Activated CD4-positive, alpha-beta T cell treated with anti-CD3 and anti-CD28 coated beads, Interleukin-2, amount 50 U/mL, for 4 hours (primary cell): ENCODE results near the gene PADI1.

Experiments
- DNase-seq, 2 experiments: peaks; one replicate each; pipeline ENCODE4 v3.0.0-alpha.2; 2020

Gene PADI1

GRCh38 chr1:17274186-17275170, 69.5 kb downstream of the PADI1 start:
- DNase-seq, result no peak

GRCh38 chr1:17276568-17276967, 71.6 kb downstream of the PADI1 start:
- no peak for DNase-seq

DNA sequence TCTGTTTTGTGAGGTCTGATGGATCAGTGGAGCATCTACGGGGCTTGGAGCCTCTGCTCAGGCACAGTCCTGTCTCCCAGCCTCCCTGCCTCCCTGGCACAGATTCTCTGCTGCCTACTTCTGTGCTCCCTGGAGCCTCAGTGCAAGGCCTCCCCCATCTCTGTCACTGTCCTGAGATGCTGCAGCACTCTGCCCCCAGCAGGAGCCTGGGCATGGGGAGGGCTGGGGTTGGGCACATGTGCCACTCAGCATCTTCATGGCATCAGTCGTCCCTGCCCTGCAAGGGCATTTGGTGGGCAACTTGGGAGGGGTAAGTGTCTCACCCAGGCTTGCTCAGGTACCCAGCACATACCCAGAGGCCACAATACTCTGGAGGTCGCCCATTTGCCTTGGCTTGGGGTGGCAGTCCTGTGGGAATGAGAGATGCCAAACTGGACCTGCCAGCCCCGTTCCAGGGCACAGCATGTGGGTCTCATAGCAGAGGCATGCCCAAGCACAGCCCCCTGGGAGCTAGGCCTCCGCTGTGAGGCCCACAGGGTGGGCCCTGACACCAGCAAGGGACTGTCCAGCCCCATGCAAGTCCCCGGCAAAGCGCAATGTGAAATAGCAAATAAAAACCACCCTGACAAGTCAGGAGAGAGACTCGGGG, 72.7 kb downstream of the PADI1 start:
- no peak for DNase-seq

GRCh38 chr1:17278996-17279830, 74.3 kb downstream of the PADI1 start:
- no peak for DNase-seq

- no peak for DNase-seq
Observed at GRCh38 chr1:17280436-17280835, 75.5 kb downstream of the PADI1 start.

DNA sequence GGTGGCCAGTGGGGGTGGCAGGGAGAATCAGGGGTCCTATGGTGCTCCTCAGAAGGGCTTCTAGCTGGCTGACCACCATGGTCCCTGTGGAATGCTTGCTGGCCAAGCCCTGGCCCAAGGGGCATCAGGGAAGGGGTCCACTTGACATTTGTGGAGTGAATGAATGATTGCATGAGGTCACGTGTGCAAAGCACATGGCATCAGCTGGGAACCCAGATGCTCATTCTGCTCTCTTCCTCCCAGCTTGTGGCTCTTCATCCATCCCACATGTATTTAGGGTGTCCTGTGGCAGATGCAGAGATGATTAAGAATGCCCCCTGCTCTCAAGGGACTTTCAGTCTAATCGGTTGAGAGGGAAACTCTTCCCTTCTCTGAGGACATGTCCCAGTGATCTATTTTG, 76.0 kb downstream of the PADI1 start:
- no peak for DNase-seq

- no peak for DNase-seq
Observed at GRCh38 chr1:17281775-17282181, 76.8 kb downstream of the PADI1 start.

DNA sequence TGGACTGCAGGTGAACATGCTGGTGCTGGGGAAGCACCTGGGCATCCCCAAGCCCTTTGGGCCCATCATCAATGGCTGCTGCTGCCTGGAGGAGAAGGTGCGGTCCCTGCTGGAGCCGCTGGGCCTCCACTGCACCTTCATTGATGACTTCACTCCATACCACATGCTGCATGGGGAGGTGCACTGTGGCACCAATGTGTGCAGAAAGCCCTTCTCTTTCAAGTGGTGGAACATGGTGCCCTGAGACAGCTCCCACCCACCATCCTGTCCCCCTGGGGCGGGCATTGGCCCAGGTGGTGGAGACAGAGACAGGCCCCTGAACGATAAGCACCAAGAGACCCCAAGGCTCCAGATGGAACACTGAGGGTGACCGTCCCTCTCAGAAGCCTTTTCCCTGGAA, 77.9 kb downstream of the PADI1 start:
- DNase-seq, result no peak

- DNase-seq, result no peak
Observed at GRCh38 chr1:17286646-17287045, 81.7 kb downstream of the PADI1 start.

DNA sequence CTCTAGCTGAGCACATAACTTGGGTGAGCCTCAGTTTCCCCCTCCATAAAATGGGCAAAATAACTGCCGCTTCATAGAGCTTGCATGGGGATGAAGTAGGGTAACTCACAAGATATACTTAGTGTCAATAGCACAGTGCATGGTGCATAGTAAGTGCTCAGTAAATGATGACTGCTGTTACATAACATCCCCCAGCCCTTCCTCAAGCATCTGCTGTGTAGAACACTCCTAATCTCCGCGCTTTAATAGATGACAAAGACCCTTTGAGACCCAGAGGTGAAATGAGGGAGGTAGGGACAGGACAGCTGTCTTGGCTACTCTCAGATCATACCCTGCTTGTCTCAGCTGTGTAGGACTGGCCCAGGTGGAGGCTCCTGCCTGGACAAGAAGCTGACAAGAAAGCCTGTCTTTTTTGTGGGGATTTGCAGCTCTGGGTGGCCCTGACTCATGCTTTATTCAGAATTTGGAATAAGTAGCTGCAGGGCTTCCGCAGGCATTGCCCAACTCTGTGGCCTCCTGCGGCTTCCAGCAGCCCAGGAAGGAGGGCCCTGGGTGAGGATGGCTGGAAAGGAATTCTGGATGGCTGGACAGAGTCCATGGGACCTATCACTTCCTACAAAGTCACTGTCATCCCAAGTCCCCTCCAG, 82.3 kb downstream of the PADI1 start:
- DNase-seq, result no peak

DNA sequence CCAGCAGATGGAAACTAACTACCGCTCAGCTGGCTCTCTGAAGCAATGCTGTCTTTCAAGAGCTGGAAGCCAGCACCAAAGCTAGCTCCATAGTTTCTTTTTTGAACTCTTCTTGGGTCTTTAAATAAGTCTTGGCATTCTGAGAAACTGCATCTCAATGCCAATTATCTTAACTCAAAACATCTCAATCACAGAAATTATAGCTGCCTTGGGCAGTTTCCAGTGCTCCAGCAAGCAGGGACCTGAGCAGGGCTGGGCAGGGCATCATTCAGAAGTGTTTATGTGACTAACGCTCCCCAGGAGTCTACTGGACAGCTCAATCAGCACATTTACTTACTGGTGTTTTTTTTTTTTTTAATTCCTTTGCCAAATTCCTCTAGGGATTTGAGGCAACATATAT, 84.8 kb downstream of the PADI1 start:
- DNase-seq, result no peak

DNA sequence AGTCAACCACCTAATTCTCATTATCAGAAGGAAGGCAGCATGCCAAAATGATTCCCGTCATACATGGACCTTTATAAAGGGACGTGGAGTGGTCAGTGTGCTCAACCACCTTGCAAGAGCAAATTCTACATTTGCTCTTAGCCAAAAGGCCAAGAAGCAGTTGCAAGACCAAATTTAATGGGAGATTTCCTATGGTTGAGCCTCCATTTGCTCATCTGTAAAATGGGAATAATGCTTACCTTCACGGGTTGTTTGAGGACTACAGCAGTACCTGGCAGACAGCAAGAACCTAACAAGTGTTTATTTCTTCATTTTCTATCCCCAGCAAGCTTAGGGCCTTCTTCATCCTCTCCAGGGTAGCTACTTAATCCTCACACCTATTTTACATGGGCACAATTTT, 85.6 kb downstream of the PADI1 start:
- DNase-seq, result no peak

GRCh38 chr1:17292299-17293160, 87.6 kb downstream of the PADI1 start:
- DNase-seq, result no peak

DNA sequence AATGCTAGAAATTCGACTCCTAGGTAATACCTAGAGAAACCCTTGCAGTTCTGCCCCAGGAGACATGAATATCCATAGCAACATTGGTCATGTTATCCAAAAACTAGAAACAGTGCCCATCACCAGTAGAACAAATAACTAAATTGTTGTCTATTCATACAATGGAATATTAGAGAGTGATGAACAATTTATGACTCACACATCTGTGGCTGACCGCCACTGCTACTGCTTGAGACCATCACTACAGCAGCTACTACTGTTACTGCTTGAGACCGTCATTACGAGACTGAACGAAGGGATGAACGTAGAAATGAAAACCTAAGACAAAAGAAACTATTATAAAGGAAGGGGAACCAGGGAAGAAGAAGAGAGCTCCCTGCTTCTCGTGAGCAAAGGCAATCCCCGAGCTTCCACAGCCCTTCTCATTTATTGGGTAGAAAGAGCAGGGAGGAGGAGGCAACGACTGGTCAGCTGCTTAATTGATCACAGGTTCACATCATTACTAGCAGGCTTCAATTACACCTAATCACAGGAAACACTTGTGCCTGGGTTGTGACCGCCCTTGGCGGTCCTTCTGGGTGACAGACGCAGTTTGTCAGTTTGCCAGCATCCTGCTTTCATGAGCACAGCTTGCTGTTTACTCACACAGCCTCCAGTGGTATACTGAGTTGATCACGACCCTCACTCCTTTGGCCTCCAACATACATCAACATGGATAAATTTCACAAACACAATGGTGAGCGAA, 88.9 kb downstream of the PADI1 start:
- DNase-seq, result no peak

DNA sequence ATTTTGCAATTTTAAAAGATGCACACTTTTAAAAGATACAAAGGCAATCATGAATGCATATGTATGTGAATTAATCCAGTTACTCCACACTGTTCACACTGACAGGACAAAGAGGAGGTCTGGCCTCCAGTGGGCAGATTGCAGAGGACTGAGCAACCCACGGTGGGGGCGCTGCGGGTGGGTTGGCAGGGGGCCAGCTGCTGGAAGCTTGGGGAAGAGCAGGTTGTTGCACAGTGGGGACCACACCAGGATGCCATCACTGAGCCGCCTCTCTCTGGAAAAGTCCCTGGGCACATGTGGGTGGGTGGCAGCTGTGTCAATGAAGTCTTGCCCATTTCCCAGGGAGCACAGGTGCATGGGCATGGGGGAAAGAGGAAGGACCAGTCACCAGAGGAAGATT, 90.4 kb downstream of the PADI1 start:
- no peak for DNase-seq
